HG03460 (cell line): ENCODE measurements around the gene MUTYH.

Source experiments
- ATAC-seq: cut with Tn5 transposase; IDR thresholded peaks from one replicate; pipeline ENCODE4 v1.9.1; 2021; ENCODE audit not compliant: unreplicated experiment

MUTYH gene

DNA sequence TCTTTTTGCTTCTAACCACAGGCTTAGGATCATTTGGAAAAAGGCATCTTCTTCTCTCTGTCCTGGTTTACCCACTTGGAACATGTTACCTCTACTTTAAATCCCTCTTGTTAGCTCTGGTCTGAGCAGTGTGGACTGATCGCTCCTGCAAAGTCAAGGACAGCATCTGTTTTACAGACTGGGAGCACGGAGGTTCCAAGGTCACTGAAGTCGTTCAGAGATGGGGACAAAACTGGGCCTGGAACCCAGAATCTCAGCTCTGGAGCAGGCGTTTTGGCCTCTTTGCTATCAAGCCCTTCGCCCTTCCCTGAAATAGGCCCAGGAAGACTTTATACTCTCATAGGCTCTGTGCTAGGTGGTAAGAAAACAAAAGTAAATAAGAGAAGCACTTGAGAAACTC is 11.3 kb upstream of the MUTYH start:
- no peak for ATAC-seq

DNA sequence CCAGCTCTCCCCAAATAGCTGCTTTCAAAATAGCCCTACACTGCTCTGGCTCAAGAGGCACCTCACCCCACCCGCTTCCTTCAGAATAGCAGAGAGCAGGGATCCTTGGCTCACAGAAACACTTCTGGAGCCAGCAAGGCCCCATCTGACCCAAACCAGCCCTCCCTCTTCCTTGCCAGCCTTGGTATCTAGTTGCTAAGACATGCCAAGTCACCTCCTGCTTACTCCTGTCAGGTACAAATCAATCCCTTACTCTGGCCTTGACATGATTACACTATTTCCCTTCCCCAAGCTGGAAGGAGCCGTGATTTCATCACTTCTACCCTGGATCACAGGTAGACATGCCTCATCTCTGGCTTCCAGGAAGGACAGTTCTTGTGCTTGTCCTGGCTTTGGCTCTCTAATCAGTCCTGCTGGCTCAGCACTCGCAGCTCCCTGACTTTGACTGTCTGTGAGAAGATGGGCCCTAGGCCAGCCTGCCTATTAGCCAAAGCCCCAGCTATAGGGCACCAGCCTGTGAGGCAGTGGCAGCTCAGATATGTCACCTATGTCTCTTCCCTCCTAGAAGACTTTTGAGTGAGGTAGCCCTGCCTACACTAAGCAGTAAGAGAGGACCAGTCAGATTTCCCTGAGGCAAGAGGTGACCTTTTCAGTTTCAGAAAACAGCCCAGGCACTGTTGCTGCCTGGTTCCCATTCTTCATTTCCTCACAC is 8.9 kb upstream of the MUTYH start:
- no peak for ATAC-seq

DNA sequence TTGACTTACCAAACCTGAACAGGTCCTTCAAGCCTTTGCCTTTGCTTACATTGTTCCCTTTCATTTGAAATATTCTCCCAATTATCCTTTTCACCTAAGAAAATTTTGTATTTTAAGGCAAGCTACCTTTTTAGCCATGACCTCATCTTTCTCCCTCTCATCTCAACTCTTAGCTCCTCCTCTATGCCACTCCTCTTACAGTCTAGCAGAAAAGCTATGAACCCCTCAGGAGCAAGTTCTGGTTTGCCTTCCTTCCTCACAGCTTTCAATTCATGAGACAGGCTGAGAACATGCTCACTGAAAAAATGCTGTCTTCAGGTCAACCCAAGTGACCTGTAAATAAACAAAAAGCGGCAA is 8.3 kb upstream of the MUTYH start:
- no peak for ATAC-seq

DNA sequence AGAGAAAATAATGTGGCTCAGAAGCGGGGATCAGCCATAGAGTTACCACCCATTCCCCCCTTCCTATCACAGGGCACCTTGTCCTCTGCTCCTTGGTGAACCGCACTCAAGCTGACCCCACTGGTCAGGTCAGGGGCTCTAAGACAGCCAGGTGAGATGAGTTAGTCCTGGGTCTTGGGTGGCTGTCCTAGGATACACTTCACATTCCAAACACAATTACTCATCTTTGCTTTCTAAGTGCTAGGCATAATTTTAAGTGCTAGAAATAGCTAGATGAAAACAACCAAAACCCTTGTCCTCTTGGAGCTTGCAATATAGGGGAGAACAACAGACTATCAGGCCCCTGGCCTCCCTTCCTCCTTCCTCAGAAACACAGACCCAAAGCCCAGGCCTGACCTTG is 7.8 kb upstream of the MUTYH start:
- no peak for ATAC-seq

DNA sequence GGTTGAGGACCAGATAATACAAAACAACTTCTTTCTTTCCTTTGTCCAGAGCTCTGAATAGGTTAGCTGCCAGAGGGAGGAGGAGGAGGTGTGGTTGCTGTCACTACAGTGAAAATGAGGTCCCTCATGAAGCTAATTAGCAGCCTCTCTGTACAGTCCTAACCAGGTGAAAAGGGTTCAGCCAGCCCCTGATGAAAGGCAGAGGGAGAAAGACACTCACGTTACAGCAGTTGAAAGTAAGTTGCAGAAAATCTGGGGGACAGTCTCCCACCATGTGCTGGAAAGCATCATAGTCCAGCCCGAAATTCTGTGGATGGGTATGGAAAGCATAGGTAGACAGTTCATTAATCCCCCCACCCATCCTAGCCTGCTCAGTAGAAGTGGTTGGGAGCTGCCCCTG is 6.2 kb upstream of the MUTYH start:
- no peak for ATAC-seq

DNA sequence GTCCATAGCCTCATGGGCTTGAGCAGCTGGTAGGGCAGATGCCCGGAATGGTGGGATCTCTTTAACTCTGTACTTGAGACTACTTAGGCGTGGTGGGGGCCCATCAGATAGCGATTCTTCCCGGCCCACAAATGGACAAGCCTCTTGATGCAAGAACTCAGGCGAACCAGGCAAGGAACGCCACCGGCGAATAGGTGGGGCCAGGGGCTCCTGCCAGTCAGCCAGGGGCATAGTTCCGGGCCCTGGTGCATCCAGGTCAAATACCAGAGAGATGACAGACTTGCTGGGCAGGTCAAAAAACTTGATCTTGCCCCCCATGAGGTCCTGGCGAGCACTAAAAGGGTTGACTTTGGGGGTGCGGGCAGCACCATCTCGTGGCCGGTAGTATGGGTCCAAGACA is 4.8 kb upstream of the MUTYH start:
- ATAC-seq: no peak

DNA sequence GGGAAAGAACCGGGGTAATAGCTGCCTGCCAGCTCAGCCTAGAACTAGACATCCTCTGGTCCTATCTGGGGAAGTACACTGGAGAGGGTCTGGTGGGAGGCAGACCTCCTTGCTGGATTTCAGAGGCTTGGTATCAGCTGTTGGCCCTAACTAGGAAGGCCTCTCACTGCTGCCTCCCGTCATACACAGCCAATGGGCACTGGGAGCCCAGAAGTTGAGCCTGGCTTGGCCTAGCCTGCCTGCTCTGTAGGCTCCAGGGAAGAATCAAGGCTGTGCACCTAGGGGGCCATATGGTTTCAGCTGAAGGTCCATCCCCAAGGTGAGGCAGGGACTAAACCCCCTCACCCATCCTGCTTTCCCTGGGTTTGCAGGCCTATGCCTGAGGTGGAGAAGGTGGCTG is 4.3 kb upstream of the MUTYH start:
- ATAC-seq: no peak

DNA sequence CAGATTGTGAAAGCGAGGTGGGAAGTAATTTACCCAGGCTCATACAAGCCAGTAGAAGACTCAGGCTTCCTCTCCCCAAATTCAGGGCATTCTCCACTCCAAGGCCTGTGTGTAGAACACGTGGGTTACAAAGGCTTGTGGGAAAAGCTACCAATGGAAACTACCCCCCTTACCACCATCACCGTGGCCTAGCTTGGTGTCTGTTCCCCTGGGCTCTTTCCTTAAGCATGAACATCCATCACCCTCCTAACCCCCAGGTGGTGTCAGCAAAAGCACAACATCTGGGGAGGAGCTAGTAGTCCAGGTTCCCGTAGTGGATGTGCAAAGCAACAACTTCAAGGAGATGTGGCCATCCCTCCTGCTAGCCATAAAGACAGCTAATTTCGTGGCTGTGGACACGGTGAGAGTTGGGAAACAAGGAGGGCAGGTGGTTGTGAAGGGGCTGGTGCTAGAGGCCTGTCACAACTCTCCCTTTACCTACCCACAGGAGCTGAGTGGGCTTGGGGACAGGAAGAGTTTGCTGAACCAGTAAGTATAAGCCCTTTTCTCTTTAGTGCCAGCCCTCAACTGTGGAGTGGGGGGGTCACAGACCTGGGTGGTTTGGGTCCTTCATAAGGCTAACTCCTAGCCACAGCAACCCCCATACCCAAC is 701 bp upstream of the MUTYH start:
- no peak for ATAC-seq

DNA sequence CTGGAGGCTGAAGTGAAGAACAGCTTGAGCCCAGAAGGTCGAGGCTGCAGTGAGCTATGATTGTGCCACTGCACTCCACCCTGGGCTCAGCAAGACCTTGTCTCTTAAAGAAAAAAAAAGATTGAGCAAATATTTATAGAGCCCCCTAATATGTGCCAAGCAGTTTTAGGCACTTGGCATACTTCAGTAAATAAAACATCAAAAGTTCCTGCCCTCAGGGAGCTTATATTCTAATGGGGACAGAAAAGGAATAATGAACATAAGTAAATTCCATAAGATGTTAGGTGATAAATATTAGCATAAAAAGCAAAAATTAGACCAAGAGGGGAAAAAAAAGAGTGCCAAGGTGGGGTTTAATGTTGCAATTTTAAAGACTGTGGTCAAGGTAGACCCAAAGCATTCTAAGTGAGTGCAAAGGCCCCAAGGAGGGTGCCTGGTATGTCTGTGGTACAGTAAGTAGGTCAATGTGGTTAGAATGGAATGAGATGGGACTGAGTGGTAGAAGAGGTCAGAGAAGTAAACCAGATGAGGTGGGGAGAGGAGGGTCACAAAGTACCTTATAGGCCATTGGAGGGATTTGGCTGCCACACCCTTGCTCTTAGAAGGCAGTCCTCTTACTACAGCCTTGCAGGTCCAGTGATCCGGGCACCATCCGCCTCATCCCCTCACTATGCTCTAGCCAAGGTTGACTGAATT is 2.5 kb downstream of the MUTYH start:
- no peak for ATAC-seq

DNA sequence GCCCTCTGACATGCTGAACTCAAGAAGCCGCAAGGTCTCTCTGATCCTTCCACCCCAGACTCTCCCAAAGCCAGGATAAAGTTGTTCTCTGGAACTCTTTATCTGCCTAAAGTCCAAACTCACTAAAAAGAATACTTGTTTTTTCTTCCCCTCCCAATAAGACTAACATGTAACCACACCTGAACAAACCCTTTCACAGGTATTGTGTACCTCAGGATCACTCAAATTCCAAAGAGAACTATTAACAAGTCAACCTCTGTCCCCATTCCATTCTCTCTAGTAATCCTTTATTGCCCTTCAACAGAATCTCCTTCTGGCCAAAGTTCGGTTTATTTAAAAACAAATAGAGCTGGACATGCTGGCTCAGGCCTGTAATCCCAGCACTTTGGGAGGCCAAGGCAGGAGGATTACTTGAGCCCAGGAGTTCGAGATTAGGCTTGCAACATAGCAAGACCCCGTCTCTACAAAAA is 4.3 kb downstream of the MUTYH start:
- ATAC-seq: no peak

DNA sequence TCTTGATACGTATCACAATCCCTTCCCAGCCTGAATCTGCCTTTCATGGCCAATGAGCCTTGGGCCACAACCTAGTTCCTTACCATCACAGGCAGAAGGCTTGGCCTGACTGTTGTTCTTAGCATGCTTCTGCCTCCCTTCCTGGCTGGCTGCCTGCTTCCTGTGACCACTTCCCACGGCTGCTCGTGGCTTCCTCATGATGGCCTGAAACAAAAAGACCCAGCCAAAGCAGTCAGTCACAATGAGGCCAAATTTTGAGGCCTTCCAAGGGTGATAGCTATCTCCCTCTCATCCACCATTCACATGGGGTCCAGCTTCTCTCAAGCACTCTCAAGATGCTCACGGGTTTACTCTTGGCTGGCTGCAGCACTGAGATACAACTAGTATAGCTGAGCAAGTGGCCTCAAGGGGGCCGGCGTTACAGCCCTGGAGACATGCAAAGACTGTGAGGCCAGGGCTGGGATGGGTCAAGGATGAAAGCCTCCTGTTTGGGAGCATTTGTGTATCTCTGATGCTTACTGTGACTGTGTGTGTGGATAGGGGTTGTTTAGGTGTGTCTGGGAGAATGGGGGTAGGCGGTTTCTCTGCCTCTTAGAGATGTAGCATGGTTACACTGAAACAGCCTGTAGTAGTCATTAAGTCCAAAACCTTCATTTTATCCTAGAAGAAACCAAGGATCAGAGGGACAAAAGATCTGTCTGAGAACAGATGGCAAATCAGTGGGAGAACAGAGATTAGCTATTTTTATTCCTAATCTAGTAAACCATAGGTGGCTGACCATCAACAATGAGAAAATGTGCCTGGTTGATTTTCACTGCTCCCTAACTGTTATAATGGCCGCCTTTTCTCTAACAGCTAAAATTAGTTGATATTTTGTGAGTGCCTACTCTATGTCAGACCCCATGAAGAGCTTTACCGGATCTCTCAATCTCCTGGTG is 5.7 kb downstream of the MUTYH start:
- no peak for ATAC-seq

DNA sequence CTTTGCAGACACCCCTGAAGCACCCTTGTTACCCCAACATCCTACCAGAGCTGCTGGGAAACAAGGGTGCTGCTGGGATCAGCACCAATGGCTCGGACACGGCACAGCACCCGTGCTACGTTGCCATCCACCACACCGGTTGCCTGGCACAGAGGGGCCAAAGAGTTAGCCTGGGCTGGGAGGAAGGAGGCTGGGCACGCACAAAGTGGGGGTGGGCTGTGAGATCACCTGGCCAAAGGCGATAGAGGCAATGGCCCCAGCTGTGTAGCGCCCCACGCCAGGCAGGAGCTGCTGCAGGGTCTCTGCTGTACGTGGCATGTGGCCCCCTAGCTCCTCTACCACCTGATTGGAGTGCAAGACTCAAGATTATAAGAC is 7.9 kb downstream of the MUTYH start:
- no peak for ATAC-seq

DNA sequence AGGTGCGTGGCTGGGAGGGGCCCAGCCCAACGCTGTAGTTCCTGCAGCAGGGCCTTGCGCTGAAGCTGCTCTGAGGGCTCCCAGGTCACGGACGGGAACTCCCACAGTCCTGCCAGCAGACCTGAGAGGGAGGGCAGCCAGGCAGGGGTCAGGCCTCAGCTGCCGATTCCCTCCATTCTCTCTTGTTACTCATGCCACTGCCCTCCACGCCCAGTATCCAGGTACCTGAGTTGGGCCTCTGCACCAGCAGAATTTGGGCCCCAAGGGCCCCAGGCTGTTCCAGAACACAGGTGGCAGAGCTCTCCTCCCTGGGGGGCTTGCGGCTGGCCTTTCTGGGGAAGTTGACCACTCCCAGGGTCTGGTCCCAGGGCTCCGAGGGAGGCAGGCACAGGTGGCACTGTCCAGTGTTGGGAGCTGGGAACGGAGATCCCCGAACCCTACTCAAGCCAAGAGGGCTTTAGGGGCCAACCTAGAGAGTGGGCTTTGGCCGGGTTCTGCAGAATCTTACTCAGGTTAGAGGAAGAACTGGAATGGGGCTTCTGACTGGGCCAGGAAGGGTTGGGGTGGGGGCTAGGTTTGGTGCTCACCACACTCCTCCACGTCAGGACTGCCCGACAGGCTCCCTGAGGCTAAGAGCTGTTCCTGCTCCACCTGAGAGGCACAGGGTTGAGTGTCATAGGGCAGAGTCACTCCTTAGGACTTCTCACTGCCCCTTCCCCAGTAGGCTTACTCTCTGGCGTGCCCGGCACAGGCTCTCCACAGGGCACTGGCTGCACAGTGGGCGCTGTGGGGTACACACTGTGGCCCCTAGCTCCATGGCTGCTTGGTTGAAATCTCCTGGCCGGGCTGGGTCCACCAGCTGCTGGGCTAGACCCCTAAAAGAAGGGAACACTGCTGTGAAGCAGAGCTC is 8.5 kb downstream of the MUTYH start:
- no peak for ATAC-seq

DNA sequence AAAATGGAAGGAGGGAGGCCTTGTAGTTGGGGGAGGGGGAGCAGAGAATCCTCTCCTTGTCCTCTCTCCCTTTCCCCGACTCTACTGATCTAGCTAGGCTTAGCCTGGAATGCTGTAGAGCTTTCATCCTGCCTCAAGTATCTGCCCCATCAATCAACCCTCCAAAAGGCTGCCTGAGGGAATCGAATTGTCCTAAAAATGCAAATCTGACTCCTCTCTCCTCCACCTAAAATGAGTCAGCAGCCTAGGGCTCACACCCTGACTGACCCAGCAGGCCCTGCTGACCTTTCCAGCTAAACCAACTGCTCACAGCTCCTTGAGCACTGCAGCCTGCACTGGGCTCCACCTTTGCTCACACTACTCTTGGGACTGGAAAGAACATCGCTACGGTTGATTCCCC is 10.8 kb downstream of the MUTYH start:
- no peak for ATAC-seq

DNA sequence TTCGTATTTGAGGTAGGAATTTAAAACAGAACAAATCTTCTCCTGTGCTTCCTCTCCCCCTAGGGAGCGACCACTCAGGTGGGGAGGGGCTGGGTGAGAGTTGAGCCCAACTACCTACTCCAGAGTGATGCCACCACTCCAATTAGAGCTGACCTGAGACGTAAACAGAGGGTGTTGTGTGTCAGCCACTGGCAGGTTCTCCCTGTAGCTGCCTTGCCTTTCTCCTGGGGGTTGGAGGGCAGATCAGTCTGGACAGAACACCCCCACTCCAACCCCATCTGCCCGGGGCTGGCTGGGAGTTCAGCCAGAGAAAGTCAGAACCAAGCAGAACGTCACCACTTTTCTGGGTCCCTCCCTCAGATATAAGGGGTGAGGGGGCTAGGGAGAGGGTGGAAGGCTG is 11.6 kb downstream of the MUTYH start:
- ATAC-seq: no peak

DNA sequence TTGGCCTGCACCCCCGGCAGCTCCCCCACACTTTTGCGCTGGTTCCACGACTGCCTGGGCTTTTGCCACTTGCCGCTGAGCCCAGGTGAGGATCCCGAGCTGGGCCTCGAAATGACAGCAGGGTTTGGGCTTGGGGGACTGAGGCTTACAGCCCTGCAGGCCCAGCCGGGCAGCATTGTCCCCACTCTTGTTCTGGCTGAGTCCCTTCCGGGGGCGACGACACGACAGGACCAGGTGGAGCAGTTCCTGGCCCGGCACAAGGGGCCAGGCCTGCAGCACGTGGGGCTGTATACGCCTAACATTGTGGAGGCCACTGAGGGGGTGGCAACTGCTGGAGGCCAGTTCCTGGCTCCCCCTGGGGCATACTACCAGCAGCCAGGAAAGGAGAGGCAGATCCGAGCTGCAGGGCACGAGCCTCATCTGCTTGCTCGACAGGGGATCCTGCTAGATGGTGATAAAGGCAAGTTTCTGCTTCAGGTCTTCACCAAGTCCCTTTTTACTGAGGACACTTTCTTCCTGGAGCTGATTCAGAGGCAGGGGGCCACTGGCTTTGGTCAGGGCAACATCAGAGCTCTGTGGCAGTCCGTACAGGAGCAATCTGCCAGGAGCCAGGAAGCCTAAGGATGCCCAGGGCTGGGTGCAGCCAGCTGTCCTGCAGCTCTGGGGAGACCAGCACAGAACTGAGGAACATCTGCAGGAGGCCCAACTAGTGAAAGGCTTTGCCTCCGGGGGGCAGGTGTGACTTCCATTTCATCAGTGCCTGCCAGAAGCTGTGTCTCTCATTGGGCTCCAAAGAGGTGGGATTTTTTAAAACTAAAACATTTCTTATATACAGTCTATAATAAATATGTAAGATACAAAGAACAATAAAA is 12.4 kb downstream of the MUTYH start:
- no peak for ATAC-seq

DNA sequence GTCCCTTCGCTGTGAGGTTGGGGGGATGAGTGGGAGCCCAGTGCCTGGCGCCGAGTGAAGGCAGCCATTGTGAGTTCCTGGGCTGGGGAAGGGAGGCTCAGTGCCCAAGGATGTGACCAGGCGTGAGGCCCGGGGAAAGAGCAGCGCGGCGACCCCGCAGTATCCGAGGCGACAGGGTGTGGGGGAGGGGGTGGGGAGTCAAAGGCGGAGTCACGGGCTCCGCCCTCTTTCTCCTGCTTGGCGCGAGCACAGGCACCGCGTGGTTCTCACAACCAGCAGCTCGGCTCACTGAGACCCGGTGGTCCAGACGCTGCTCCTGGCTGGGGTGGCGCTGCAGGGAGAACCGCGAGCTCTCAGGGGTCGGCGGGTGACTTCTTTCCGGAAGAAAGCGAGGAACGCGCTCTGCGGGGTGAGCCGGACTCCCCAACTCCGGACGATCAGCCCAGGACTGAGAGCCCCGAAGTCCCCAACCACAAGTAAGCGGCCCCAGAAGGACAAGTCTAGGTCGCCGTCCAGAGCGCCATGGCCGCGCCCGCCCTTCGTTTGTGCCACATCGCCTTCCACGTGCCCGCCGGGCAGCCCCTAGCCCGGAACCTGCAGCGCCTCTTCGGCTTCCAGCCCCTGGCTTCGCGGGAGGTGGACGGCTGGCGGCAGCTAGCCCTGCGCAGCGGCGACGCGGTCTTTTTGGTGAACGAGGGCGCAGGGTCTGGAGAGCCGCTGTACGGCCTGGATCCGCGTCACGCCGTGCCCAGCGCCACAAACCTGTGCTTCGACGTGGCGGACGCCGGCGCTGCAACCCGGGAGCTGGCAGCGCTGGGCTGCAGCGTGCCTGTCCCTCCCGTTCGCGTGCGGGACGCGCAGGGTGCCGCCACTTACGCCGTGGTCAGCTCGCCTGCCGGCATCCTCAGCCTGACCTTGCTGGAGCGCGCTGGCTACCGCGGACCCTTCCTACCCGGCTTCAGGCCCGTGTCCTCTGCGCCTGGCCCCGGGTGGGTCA is 13.3 kb downstream of the MUTYH start, which contains the start of gene HPDL:
TSS of gene HPDL (plus strand) at position 269 of the 997 bp plus-strand sequence. CDS start at position 523, 254 bp downstream.
- no peak for ATAC-seq
